ENCODE data around the gene ACAD11.
A peak's percentile ranks its signal among the peaks of the same experiment; 100 is the strongest.

Gene ACAD11

DNA sequence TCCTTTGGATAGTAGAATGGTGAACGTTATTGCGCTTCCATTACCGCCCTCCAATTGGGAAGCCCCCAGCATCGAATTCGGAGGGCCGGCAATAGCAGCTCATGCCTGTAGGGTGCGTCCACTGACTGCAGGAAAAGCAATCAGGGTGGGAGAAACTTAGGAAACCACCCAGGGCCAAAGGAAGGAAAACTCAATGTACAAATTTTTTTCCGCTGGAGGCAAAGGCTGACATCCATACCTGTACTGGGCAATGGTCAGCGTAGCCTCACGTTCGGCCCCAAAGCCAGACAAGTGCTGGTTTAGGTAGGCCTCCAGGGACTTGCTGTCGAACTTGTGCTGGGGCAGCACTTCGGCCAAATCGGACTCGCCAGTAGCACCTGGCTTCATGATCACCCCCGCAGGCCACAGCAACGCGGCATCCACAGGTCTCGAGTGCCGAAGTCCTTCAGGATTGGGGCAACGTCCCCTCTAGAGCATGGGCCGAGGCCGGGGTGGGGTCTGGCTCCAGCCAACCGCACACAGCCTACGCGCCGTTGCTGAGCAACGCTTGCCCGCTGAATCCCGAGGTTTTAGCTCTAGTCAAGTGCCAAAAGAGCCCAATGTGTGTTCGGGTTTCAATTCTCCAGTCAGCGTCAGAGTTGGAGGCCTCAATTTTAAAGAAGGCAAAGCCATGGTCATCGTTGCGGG lies at the start of gene ACAD11:
ACAD11 (minus strand) TSS at position 445 of the 687 bp plus-strand sequence; CDS start at position 387, 58 bp downstream.
- DNase-seq (ENCODE audit: low spot score), result peak; percentile 71

GRCh38 chr3:132703733-132704132 lies 44.1 kb upstream of the ACAD11 start:
- DNase-seq (ENCODE audit: low spot score), result no peak

- no peak for DNase-seq (ENCODE audit: low spot score)
These were observed 35.8 kb upstream of the ACAD11 start for GRCh38 chr3:132695422-132695821.

GRCh38 chr3:132694991-132695390 lies 35.4 kb upstream of the ACAD11 start:
- DNase-seq (ENCODE audit: low spot score), result no peak

DNA sequence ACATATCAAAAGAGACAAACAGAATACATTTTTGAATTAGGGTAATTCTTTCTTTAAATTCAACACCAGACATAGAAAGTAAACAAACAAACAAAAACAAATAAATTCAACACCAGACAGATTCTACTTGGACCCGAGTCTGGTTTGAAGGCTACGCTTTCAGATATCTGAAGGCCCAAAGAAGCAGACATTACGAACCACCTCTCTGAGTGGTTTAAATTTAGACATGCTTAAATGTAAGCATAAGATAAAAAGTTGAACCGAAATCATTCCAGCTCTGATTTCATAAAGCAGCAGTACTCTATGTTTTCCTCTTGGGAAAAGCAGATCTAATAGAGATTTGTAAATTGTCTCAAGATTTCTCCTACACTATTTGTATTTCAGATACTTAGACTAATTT lies 30.4 kb upstream of the ACAD11 start:
- DNase-seq (ENCODE audit: low spot score), result no peak

DNA sequence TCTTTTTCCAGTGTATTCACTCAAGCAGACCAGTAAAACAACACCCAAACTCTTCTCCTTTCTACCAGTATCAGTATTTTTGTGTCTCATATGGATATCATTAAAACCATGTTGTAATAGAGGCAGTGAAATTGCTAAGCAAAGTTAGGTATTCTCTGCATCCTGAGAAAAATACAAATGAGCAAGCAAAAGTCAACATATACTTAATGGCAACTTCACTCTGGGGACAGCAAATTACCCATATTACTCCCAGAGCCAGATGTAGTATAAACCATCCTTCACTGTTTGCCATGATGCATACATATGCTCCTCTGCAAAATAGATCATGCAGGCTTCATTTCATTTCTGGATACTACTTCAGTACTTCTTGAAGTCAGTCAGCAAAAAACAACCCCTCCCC lies 22.6 kb upstream of the ACAD11 start:
- DNase-seq (ENCODE audit: low spot score), result no peak

- no peak for DNase-seq (ENCODE audit: low spot score)
These were observed 21.8 kb upstream of the ACAD11 start for GRCh38 chr3:132681421-132681820.

GRCh38 chr3:132679911-132680310 lies 20.3 kb upstream of the ACAD11 start:
- DNase-seq (ENCODE audit: low spot score), result peak; percentile 36

- no peak for DNase-seq (ENCODE audit: low spot score)
These were observed 15.8 kb upstream of the ACAD11 start for GRCh38 chr3:132675408-132675807.

GRCh38 chr3:132669256-132669777 lies 9.7 kb upstream of the ACAD11 start:
- no peak for DNase-seq (ENCODE audit: low spot score)

GRCh38 chr3:132665230-132665745 lies 5.7 kb upstream of the ACAD11 start:
- no peak for DNase-seq (ENCODE audit: low spot score)

DNA sequence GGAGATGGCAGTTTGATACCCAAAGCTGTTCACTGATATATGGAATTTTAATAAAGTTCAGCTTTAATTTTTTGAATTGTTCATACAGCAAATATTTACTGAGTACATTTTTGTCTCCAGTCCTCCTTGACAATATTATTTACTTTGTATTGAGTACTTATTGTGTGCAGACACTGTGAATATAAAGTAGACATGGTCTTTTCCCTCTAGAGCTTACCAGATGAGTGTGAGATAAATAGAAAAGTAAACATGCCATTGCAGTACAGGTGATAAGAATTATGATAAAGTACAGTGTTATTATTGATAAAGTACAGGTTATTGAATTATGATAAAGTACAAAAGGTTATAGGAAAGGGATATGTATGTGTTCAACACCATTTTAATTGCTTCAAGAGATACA lies 2.6 kb upstream of the ACAD11 start:
- DNase-seq (ENCODE audit: low spot score), result no peak

- no peak for DNase-seq (ENCODE audit: low spot score)
These were observed 1.5 kb upstream of the ACAD11 start for GRCh38 chr3:132661101-132661500.

- DNase-seq (ENCODE audit: low spot score), result no peak
These were observed 1.1 kb upstream of the ACAD11 start for GRCh38 chr3:132660811-132661070.

- peak; percentile 77 for DNase-seq (ENCODE audit: low spot score)
These were observed 622 bp upstream of the ACAD11 start, which contains the start of gene UBA5 for GRCh38 chr3:132660052-132660810. UBA5 (plus strand) TSS chr3:132660329; CDS start chr3:132660538, 209 bp downstream.

DNA sequence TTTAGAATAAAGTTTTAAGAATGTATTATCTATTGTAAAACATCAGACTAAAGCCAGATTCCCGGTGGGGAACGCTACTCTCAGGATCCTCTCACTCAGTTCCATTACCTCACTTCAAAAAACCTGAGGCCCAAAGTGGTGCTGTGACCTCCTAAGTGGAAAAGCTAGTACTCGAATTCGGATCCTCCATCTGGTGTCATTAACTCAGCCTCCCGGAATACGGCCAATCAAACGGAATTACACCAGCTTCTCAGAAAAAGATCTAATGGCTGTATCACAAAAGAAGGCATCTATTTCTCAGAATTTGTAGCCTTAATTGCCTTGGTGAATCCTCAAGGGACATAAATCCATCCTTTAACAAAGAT lies 627 bp downstream of the ACAD11 start:
- peak; percentile 43 for DNase-seq (ENCODE audit: low spot score)

GRCh38 chr3:132657869-132658747 lies 1.5 kb downstream of the ACAD11 start:
- DNase-seq (ENCODE audit: low spot score), result no peak

- no peak for DNase-seq (ENCODE audit: low spot score)
These were observed 4.1 kb downstream of the ACAD11 start for GRCh38 chr3:132655471-132655870.

GRCh38 chr3:132654721-132655120 lies 4.9 kb downstream of the ACAD11 start:
- no peak for DNase-seq (ENCODE audit: low spot score)

DNA sequence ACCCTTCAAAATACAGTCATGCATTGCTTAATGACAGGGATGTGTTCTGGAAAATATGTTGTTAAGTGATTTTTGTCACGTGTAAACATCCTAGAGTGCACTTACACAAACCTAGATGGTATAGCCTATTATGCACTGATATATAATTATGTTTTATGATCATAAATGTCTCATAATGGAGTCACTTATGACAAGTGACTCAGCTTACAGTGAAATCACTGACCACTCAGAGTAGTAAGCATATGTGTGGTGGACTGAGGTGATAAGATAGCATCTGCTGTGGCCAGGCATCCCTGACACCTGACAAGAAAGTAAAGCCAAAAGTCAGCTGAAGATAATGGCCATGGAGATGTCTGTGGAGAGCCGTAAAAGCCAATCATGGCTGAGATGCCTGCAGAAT lies 5.4 kb downstream of the ACAD11 start:
- DNase-seq (ENCODE audit: low spot score), result no peak

GRCh38 chr3:132652640-132653270 lies 6.9 kb downstream of the ACAD11 start:
- no peak for DNase-seq (ENCODE audit: low spot score)

DNA sequence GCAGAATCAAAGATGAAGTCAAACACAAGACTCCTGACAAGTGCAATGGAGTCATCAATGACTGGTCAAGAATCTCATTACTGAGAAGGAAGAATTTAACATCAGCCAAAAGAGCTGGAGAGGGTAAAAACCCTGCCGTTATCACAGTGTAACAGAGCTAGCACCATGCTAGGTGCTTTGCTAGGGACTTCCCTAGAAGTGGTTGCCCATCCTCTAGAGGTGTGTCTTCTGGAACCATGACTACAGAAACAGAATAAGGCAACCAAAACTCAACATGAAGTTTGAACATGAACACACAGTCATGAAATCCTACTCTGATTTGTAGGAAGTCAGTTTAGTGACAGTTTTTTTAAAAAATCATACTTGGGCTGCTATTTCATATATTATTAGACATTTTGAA lies 9.5 kb downstream of the ACAD11 start:
- no peak for DNase-seq (ENCODE audit: low spot score)
